ENCODE measurements around the gene MEGF11.

DNA sequence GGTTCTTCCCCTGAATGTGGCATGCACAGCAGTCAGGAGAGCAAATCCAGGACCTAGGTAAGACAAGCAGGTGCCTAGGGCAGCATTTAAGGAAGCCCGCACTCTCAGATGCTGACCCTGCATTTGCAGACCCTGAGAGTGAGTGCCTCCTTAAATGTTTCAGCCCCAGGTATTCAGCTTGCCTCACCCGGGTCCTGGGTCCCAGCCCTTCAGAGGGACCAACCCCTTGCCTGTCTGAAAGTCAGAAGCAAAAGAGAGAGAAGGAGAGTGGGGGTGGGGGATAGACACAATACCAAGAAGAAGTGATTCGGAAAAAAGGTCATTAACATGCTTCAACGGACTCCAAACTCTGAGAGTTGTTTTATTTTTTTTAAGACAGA, 75.0 kb downstream of the MEGF11 start:
- TF ChIP-seq FOXM1 (IDR thresholded peaks at IDR 0.05; ENCODE audit: borderline replicate concordance) (no peak), BHLHE40 (IDR thresholded peaks at IDR 0.05; ENCODE audit: borderline replicate concordance) (no peak), TARDBP (IDR thresholded peaks at IDR 0.05) (no peak), FOXA1 (IDR thresholded peaks at IDR 0.05) (no peak), SP1 (IDR thresholded peaks at IDR 0.05) (no peak), SUZ12 (IDR thresholded peaks at IDR 0.05) (no peak), NFRKB (IDR thresholded peaks at IDR 0.05) (no peak), LEF1 (IDR thresholded peaks at IDR 0.05; ENCODE audit: borderline replicate concordance) (no peak), FOXK2 (IDR thresholded peaks at IDR 0.05) (no peak)
